HepG2 (cell line): ENCODE measurements around the gene MBTD1. TPM values are rescaled to one million over a fixed set of nuclear protein-coding genes. Genes with fewer than 3 reads are reported as not detected.
A peak's percentile ranks its signal among the peaks of the same experiment; 100 is the strongest.

Source experiments
- ARHGAP35 ChIP-seq: sonication (generic); formaldehyde crosslinking; IDR thresholded peaks from 2 replicates; pipeline ENCODE4 v1.9.0; 2022; ENCODE audit warnings: mild to moderate bottlenecking, inconsistent platforms, moderate library complexity, missing genetic modification reagents, borderline replicate concordance
- ARNTL ChIP-seq: sonication (generic); formaldehyde crosslinking; IDR thresholded peaks from 2 replicates; pipeline ENCODE4 v1.4.0; 2020; ENCODE audit warnings: mild to moderate bottlenecking, missing genetic modification reagents
- FOXA3 ChIP-seq: IDR thresholded peaks from 2 replicates; pipeline ENCODE4 v1.6.1; 2016; ENCODE audit warnings: missing genetic modification reagents, missing compliant biosample characterization
- PCBP2 ChIP-seq: fragments of 200-400 bp; formaldehyde crosslinking; optimal IDR thresholded peaks from 2 replicates; pipeline ENCODE3; 2018; ENCODE audit warnings: low read length, low read depth; ENCODE audit not compliant: poor library complexity, severe bottlenecking
- PPARG ChIP-seq: conservative IDR thresholded peaks from 2 replicates; pipeline ENCODE4 v1.6.1; 2016; ENCODE audit warnings: missing biosample characterization, missing genetic modification reagents
- RERE ChIP-seq: IDR thresholded peaks from 2 replicates; pipeline ENCODE4 v1.6.1; 2016; ENCODE audit warnings: low read depth, missing genetic modification reagents, missing compliant biosample characterization
- SOX13 ChIP-seq, 3 experiments: fragments of 450-650 bp in 1 of 3; sonication (generic) in 1 of 3; formaldehyde crosslinking in 1 of 3; IDR thresholded peaks in 2 of 3; conservative IDR thresholded peaks in 1 of 3; 2 replicates each; pipeline versions ENCODE4 v1.5.0 to v1.6.1; 2016 to 2020; ENCODE audit warnings: antibody characterized with exemption in 1 of 3, mild to moderate bottlenecking in 1 of 3, missing compliant biosample characterization in 1 of 3, missing genetic modification reagents in 1 of 3, moderate library complexity in 1 of 3
- TFDP2 ChIP-seq: sonication (generic); formaldehyde crosslinking; IDR thresholded peaks from 2 replicates; pipeline ENCODE4 v1.4.0; 2020; ENCODE audit warnings: missing genetic modification reagents
- ZNF704 ChIP-seq: sonication (generic); formaldehyde crosslinking; IDR thresholded peaks from 2 replicates; pipeline ENCODE4 v1.8.1; 2023; ENCODE audit warnings: mild to moderate bottlenecking, inconsistent platforms, moderate library complexity, missing genetic modification reagents, borderline replicate concordance
- ZNF792 ChIP-seq: IDR thresholded peaks from 2 replicates; pipeline ENCODE4 v1.6.1; 2016
- polyA plus RNA-seq, 8 experiments: library from polyadenylated mRNA; depleted of rRNA in 3 of 8; stranded (reverse) in 7 of 8; unstranded in 1 of 8; fragments of >200 nt; fragmentation: Illumina TruSeq in 4 of 8; extraction: Trizol in 4 of 8; gene quantifications; 2 replicates each; pipeline versions ENCODE4 v1.2.1 to v1.2.3, GENCODE V29; 2011 to 2016; ENCODE audit warnings: low read depth in 4 of 8, missing spikeins in 1 of 8, mixed read lengths in 1 of 8; ENCODE audit not compliant: insufficient read depth in 1 of 8
- total RNA-seq, 5 experiments: library from RNA; depleted of rRNA; stranded (reverse); fragments of >200 nt; fragmentation: Illumina TruSeq; extraction: Trizol; gene quantifications; 2 replicates each; pipeline ENCODE4 v1.2.3, GENCODE V29; 2016; ENCODE audit warnings: low read depth in 1 of 5
- TF ChIP-seq, protein P1 (sequence below): sonication (generic); formaldehyde crosslinking; IDR thresholded peaks from 2 replicates; pipeline ENCODE4 v1.4.0; 2020; ENCODE audit warnings: missing genetic modification reagents

MBTD1 gene
- total and polyA plus RNA-seq, 2 of the 13 experiments (the other 11 are each of a cell fraction or from before 2014, with no cell fraction given): 20.9 TPM

DNA sequence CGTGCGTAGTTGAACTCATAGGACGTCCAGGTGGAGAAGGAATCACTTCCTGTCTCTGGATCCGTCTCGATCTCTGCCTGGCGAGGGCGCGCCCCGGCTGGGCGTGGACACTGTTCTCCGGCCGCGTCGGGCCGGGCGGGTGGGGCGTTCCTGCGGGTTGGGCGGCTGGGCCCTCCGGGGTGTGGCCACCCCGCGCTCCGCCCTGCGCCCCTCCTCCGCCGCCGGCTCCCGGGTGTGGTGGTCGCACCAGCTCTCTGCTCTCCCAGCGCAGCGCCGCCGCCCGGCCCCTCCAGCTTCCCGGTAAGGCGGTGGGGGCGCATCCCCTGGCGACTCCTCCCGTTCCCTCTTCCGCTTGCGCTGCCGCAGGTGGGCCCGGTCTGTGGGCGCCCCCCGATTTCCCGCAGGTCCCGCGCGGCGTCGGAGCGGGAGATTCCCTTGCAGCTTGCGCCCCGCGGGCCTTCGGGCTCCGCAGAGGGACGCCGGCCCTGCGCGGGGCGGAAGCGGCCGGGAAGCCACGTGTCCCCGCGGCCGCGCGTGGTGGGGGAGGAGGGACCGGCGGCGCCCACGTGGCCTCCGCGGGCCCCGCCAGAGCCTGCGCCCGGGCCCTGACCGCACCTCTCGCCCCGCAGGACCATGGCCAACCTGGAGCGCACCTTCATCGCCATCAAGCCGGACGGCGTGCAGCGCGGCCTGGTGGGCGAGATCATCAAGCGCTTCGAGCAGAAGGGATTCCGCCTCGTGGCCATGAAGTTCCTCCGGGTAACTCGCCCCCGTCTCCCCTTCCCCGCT, 93.5 kb downstream of the MBTD1 start, which contains the start of gene NME2 (continued):
- TF ChIP-seq RERE (CRISPR knock-in tag) (peak; percentile 14; the same call in 1 of the 2 replicates), SOX13 (IDR thresholded peaks at IDR 0.05) (no peak; the same call in 1 of the 2 replicates), SOX13 (CRISPR knock-in tag; conservative IDR thresholded peaks at IDR 0.05 in 1 of 2, IDR thresholded peaks at IDR 0.05 in 1 of 2) (peak in 1 of 2 experiments; percentile 19; a peak in 1 of 4 replicates), FOXA3 (no peak), TFDP2 (peak; percentile 51; the same call in 1 of the 2 replicates), PPARG (CRISPR knock-in tag) (0 out of 2 replicates have a peak, but pooled peaks have one; percentile 45), ARHGAP35 (CRISPR knock-in tag) (0 out of 2 replicates have a peak, but pooled peaks have one; percentile 7), ZNF704 (no peak), ARNTL (CRISPR knock-in tag) (peak; percentile 13; the same call in 1 of the 2 replicates), ZNF792 (CRISPR knock-in tag) (no peak; the same call in 1 of the 2 replicates), PCBP2 (no peak)
- TF ChIP-seq, protein P1, sequence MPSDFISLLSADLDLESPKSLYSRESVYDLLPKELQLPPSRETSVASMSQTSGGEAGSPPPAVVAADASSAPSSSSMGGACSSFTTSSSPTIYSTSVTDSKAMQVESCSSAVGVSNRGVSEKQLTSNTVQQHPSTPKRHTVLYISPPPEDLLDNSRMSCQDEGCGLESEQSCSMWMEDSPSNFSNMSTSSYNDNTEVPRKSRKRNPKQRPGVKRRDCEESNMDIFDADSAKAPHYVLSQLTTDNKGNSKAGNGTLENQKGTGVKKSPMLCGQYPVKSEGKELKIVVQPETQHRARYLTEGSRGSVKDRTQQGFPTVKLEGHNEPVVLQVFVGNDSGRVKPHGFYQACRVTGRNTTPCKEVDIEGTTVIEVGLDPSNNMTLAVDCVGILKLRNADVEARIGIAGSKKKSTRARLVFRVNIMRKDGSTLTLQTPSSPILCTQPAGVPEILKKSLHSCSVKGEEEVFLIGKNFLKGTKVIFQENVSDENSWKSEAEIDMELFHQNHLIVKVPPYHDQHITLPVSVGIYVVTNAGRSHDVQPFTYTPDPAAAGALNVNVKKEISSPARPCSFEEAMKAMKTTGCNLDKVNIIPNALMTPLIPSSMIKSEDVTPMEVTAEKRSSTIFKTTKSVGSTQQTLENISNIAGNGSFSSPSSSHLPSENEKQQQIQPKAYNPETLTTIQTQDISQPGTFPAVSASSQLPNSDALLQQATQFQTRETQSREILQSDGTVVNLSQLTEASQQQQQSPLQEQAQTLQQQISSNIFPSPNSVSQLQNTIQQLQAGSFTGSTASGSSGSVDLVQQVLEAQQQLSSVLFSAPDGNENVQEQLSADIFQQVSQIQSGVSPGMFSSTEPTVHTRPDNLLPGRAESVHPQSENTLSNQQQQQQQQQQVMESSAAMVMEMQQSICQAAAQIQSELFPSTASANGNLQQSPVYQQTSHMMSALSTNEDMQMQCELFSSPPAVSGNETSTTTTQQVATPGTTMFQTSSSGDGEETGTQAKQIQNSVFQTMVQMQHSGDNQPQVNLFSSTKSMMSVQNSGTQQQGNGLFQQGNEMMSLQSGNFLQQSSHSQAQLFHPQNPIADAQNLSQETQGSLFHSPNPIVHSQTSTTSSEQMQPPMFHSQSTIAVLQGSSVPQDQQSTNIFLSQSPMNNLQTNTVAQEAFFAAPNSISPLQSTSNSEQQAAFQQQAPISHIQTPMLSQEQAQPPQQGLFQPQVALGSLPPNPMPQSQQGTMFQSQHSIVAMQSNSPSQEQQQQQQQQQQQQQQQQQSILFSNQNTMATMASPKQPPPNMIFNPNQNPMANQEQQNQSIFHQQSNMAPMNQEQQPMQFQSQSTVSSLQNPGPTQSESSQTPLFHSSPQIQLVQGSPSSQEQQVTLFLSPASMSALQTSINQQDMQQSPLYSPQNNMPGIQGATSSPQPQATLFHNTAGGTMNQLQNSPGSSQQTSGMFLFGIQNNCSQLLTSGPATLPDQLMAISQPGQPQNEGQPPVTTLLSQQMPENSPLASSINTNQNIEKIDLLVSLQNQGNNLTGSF (CRISPR knock-in tag): no peak
